GM21526 (cell line): Measurements from ENCODE around the gene UTP25.

Experiments
- ATAC-seq: cut with Tn5 transposase; IDR thresholded peaks from one replicate; pipeline ENCODE4 v1.9.1; 2021; ENCODE audit warnings: moderate library complexity; ENCODE audit not compliant: unreplicated experiment, low FRiP score

Gene UTP25

GRCh38 chr1:209805875-209806760 lies 21.7 kb upstream of the UTP25 start, which contains the start of gene IRF6:
TSS of gene IRF6 (minus strand) at chr1:209806142. CDS start at chr1:209801413, 4,729 bp downstream.
- peak; percentile 95 for ATAC-seq

- no peak for ATAC-seq
Measured at GRCh38 chr1:209807509-209807908, 20.3 kb upstream of the UTP25 start.

- no peak for ATAC-seq
Measured at GRCh38 chr1:209808059-209808581, 19.7 kb upstream of the UTP25 start.

- no peak for ATAC-seq
Measured at GRCh38 chr1:209809611-209810010, 18.2 kb upstream of the UTP25 start.

GRCh38 chr1:209810783-209811182 lies 17.0 kb upstream of the UTP25 start:
- ATAC-seq = no peak

GRCh38 chr1:209813902-209814301 lies 13.9 kb upstream of the UTP25 start:
- no peak for ATAC-seq

- ATAC-seq = no peak
Measured at GRCh38 chr1:209815490-209815889, 12.3 kb upstream of the UTP25 start.

- ATAC-seq = no peak
Measured at GRCh38 chr1:209815931-209816341, 11.8 kb upstream of the UTP25 start.

GRCh38 chr1:209816923-209817322 lies 10.8 kb upstream of the UTP25 start:
- no peak for ATAC-seq

GRCh38 chr1:209817691-209818090 lies 10.1 kb upstream of the UTP25 start:
- ATAC-seq = no peak

GRCh38 chr1:209819058-209819457 lies 8.7 kb upstream of the UTP25 start:
- ATAC-seq = no peak

- ATAC-seq = no peak
Measured at GRCh38 chr1:209820986-209821385, 6.8 kb upstream of the UTP25 start.

- no peak for ATAC-seq
Measured at GRCh38 chr1:209822706-209823105, 5.1 kb upstream of the UTP25 start.

- peak; percentile 42 for ATAC-seq
Measured at GRCh38 chr1:209823143-209824041, 4.4 kb upstream of the UTP25 start.

GRCh38 chr1:209825591-209826434 lies 2.0 kb upstream of the UTP25 start:
- no peak for ATAC-seq

- ATAC-seq = no peak
Measured at GRCh38 chr1:209829716-209830115, 1.9 kb downstream of the UTP25 start.

GRCh38 chr1:209830722-209831121 lies 3.0 kb downstream of the UTP25 start:
- no peak for ATAC-seq

GRCh38 chr1:209831615-209832014 lies 3.8 kb downstream of the UTP25 start:
- ATAC-seq = no peak

- ATAC-seq = no peak
Measured at GRCh38 chr1:209835782-209836298, 8.1 kb downstream of the UTP25 start.

GRCh38 chr1:209837671-209838070 lies 9.9 kb downstream of the UTP25 start:
- ATAC-seq = no peak
